Psoas muscle (tissue), 8 donors: ENCODE data around the gene TMEM170A. TPM values are rescaled to one million over a fixed set of nuclear protein-coding genes. Genes with fewer than 3 reads are reported as not detected.

ENCODE experiments used
- ATAC-seq, 4 donors: fragments of 200-7000 bp; cut with Tn5 transposase; one replicate each; pipeline ENCODE4 v1.9.1; 2020; ENCODE audit warnings: moderate library complexity in 3 of 4, mild to moderate bottlenecking in 2 of 4
- DNase-seq, 2 donors: peaks; one replicate each; pipeline ENCODE4 v3.0.0-alpha.2; 2020
- H3K27ac ChIP-seq: fragments of 200-600 bp; one replicate; pipeline ENCODE4 v1.8.0; 2022
- H3K27me3 ChIP-seq, 3 donors: fragments of 200-600 bp in 1 of 3; one replicate each; pipeline versions ENCODE4 v1.6.1 to v1.8.0; 2013 to 2022; ENCODE audit warnings: low read length in 2 of 3, mild to moderate bottlenecking in 2 of 3, moderate library complexity in 1 of 3; ENCODE audit not compliant: insufficient read depth in 3 of 3
- H3K36me3 ChIP-seq, 2 donors: fragments of 200-600 bp in 1 of 2; one replicate each; pipeline versions ENCODE4 v1.6.1 to v1.8.0; 2013 to 2022; ENCODE audit warnings: low read depth in 1 of 2, mild to moderate bottlenecking in 1 of 2, moderate library complexity in 1 of 2; ENCODE audit not compliant: insufficient read depth in 1 of 2
- H3K4me1 ChIP-seq: fragments of 200-600 bp; one replicate; pipeline ENCODE4 v1.8.0; 2022
- H3K4me3 ChIP-seq: fragments of 200-600 bp; one replicate; pipeline ENCODE4 v1.8.0; 2022; ENCODE audit warnings: mild to moderate bottlenecking
- H3K9me3 ChIP-seq: fragments of 200-600 bp; one replicate; pipeline ENCODE4 v1.8.0; 2022
- CTCF ChIP-seq: fragments of 200-600 bp; IDR thresholded peaks from one replicate; pipeline ENCODE4 v1.8.0; 2022; ENCODE audit warnings: antibody characterized with exemption
- WGBS, 3 donors: extraction: QIAGEN DNeasy Blood & Tissue Kit; methylation state at CpG; one replicate each; pipeline versions ENCODE4 v1.1.6 to v1.1.7; 2013; 5-methylcytosine and 5-hydroxymethylcytosine counted together
- intact Hi-C, 2 donors: fragments of 100-400 bp; cut with DNase I; formaldehyde crosslinking; loops; one replicate each; pipeline versions ENCODE4 v1.11.0 to v1.14.2; 2022
- polyA plus RNA-seq, 3 donors: library from polyadenylated mRNA; stranded (reverse); fragments of 200-250 nt; gene quantifications; one replicate each; pipeline ENCODE4 v1.2.3, GENCODE V29; 2013
- total RNA-seq, 4 donors: library from RNA; stranded (reverse); fragmentation: NEBNext Ultra II Directional in 2 of 4; extraction: Animal tissue kit (Norgen Biotek cat#: 25700) in 2 of 4; gene quantifications; one replicate each; pipeline versions ENCODE4 v1.2.1 to v1.2.4, GENCODE V29; 2021 to 2023
- donor health status: healthy with polysubstance abuse.
- donor health status: DM: no; HTN: no; CAD: no; lungs with moderate emphysema.
- donor health status: Bipolar disorder and iron deficiency.
- donor health status: healthy.
- donor health status: DM: yes; HTN: yes; CAD: no.
- donor health status: DM: no; HTN: no; CAD: no.
- donor health status: DM: no; HTN: no; CAD: no.
- donor health status: DM: yes; HTN: yes; CAD: no.

TMEM170A gene
- total and polyA plus RNA-seq, 7 donors: 3.1 to 9.5 (median 7.8) TPM

DNA sequence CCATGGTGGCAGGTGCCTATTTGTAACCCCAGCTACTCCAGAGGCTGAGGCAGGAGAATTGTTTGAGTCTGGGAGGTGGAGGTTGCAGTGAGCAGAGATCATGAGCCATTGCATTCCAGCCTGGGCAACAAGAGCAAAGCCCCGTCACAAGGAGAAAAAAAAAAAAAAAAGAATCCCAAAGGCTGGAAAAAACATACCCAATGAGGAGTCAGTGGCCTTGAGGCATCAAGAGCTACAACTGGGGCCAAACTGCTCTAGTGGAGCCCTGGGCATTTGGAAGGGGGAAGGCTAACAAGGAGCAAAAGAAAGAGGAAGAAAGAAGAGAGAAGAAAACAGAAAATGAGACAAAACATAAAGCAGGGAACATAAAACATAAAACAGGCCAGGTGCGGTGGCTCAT is 23.8 kb upstream of the TMEM170A start:
- DNase-seq: no peak
- no peaks in the 10 kb centered on the region for H3K36me3 ChIP-seq
- WGBS, 3 donors: 89 to 100% (median 94%) methylated on average over 2 of the region's 2 CpGs
- H3K9me3 ChIP-seq: no peaks in the 10 kb centered on the region
- H3K27me3 ChIP-seq: peaks cover 0 to 6% (median 0%) of the 10 kb centered on the region in 3 donors
- intact Hi-C loops: no loop called here
- TF ChIP-seq CTCF: no peak
- H3K4me1 ChIP-seq: peaks cover 4% of the 10 kb centered on the region
- no peak for ATAC-seq
- no peak overlapping the region for H3K4me3 ChIP-seq
- H3K27ac ChIP-seq: no peak overlapping the region

- ATAC-seq (no peak), DNase-seq (no peak)
- Histone ChIP-seq H3K4me3 (no peak overlapping the region), H3K36me3 (no peaks in the 10 kb centered on the region), H3K27me3 (no peaks in the 10 kb centered on the region), H3K9me3 (no peaks in the 10 kb centered on the region), H3K4me1 (peaks cover 4% of the 10 kb centered on the region), H3K27ac (no peak overlapping the region)
- no peak for TF ChIP-seq CTCF
- intact Hi-C loops: no loop called here
- WGBS, 3 donors: 73 to 85% (median 83%) methylated on average over 2 of the region's 2 CpGs
These were observed 22.3 kb upstream of the TMEM170A start for GRCh38 chr16:75486676-75487313.

DNA sequence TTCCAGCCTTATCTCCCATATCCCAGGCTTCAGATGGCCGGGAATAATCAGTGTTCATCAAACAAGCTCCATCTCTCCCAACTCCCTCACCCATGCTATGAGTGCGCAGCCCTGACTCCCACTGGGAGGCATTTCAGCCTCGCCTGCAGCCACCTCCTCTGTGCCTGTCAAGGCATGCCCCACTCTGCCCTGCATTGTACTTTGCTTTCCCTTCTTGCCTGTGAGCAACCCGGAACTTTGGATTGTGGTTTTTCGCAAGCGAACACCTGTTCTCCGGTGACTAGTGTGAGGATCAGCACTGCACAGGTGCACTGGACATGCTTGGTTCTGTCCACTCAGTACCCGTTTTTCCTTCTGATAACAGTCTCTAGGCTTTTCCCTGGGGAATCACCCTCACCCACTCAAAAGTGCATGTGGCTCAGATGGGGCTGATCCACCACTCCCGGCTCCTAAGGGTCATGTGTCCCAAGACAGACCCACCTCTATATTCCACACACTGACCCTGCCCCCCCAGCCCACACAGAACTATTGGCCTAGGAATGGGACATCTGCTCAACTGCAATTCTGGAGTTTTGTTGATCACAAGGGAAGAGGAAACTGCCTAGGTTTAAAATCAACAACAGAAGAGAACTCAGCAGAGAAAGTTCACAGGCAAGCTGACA is 21.7 kb upstream of the TMEM170A start:
- 75 to 84% (median 75%) methylated on average over 9 of the region's 9 CpGs for WGBS, 3 donors
- no peak for TF ChIP-seq CTCF
- no peaks in the 10 kb centered on the region for H3K27me3 ChIP-seq
- H3K36me3 ChIP-seq: no peaks in the 10 kb centered on the region
- ATAC-seq (no peak), DNase-seq (no peak)
- H3K9me3 ChIP-seq: no peaks in the 10 kb centered on the region
- peaks cover 4% of the 10 kb centered on the region for H3K4me1 ChIP-seq
- H3K27ac ChIP-seq: no peak overlapping the region
- intact Hi-C loops: no loop called here
- H3K4me3 ChIP-seq: no peak overlapping the region

DNA sequence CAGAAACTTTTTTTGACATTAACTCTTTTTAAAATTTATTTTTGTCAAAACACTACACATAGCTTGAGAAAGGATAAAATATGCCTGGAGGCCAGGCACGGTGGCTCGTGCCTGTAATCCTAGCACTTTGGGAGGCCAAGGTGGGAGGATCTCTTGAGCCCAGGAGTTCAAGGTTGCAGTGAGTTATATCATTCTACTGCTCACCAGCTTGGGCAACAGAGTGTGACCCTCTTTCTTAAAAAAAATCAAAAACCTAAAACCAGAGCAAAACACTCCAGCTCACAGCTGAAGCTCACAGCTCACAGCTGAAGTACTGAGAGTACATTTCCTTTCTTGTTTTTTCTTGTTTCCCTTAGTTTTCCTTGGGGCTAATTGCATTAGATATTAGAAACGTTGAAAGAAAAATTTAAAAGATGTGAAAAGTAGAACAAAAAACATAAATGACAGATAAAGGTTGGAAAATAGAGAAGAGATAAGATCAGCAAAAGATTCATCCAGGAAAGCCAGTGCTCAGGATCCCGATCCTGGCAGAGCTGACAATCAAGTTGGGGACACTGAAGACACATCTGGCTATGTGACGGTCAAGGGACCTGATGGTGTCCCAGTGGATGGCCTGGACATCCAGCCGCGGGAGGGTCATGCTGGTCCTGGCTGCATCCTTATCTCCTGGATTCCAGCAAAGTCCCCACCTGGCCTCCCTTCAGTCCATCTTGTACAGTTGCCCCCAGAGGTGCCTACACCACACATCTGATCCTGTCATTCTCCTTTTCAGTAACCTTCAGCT is 20.9 kb upstream of the TMEM170A start:
- intact Hi-C loops: no loop called here

More for the DNA sequence above, 20.9 kb upstream of the TMEM170A start:
- TF ChIP-seq CTCF: no peak
- Histone ChIP-seq H3K4me3 (no peak overlapping the region), H3K9me3 (no peaks in the 10 kb centered on the region), H3K4me1 (peaks cover 4% of the 10 kb centered on the region), H3K36me3 (no peaks in the 10 kb centered on the region), H3K27ac (no peak overlapping the region), H3K27me3 (no peaks in the 10 kb centered on the region)
- DNase-seq (no peak), ATAC-seq (no peak)
- WGBS, 3 donors: 79 to 81% (median 80%) methylated on average over 7 of the region's 7 CpGs
